GM18519 (cell line): ENCODE data around the gene MAMSTR.

Source experiments
- ATAC-seq: cut with Tn5 transposase; IDR thresholded peaks from one replicate; pipeline ENCODE4 v1.9.1; 2021; ENCODE audit warnings: mild to moderate bottlenecking, moderate library complexity; ENCODE audit not compliant: unreplicated experiment, low FRiP score

MAMSTR gene

GRCh38 chr19:48746738-48747575 is 27.4 kb upstream of the MAMSTR start, which contains the start of gene IZUMO1:
TSS of gene IZUMO1 (minus strand) at chr19:48746909. CDS start at chr19:48745859, 1,050 bp downstream.
- ATAC-seq = no peak

GRCh38 chr19:48746110-48746509 is 26.6 kb upstream of the MAMSTR start:
- no peak for ATAC-seq

DNA sequence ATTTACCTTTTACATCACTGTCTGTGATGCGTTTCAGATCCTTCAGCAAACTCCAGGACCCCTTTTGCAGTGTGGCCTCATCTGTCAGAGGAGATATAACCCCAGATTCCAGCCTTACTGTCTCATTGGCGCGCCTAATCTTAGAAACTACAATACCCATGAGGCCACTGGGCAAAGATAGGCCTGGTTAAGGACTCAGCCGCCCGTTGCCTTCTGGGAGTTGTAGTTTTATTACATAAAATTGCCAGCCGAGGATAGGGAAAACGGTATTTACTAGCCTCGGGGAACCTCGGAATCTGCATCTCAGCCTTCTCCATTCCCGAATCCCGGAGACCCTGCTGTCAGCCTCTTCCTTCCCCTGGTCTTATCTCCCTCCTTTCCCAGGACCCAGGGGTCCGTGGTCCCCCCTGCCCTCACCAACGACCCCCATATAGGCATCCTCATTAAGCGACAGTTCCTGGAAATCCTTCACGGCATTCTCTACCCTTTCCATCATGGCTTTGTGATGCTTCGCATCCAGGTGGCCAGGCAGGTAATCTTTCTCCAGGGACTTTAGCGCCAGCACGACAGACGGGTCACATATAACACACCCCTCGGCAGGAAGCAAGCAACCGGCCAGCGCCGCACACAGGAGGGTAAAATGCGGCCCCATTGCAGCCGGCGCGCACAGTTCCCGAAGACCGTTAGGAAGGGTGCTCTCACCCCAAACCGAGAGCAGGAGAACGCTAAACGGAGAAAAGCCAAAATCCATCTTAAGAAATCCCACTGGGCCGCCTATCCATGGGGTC is 25.9 kb upstream of the MAMSTR start:
- ATAC-seq = no peak

- no peak for ATAC-seq
Observed at GRCh38 chr19:48742096-48742495, 22.6 kb upstream of the MAMSTR start.

DNA sequence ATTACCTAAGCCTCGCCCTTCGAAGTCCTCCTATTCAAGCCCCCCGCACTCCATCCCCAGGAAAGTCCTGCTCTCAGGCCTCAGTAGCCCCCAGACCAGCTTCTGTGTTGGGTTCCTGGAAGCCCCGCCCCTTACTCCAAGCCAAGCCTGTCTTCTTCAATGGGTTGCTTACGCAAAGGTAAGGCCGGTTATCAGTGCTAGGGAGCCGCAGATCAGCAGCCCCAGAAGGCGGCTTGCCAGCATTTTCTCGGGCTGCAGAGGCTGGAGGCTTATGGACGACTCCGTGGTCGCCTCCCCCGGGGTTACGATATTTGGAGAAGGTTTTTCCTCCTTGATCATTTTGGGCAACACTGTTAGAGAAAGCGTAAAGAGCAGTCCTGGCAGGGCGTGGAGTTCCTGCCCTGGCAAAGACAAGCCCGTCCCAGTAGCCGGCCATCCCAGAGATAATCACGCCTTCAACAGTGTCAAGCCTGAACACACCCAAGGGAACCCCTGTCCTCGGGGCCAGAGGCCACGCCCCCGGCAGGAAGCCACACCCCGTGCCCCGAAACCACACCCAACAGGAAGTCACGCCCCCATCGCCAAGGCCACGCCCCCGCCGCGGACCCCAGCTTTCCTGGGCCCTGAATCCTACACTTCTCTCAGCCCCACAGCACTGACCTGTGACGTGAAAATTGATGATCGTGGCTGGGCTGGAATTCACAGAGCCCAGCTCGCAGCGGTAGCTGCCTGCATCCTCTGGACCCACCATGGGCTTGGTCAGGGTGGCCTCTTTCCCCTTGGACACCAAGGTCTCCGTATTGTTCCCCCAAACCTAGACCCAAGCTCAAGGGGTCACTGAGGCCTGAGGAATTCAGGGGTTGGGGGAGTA is 21.8 kb upstream of the MAMSTR start:
- ATAC-seq = no peak

GRCh38 chr19:48740164-48740972 is 20.8 kb upstream of the MAMSTR start, which contains the start of gene RASIP1:
TSS of gene RASIP1 (minus strand) at chr19:48740610. CDS start at chr19:48740282, 328 bp downstream.
- no peak for ATAC-seq

DNA sequence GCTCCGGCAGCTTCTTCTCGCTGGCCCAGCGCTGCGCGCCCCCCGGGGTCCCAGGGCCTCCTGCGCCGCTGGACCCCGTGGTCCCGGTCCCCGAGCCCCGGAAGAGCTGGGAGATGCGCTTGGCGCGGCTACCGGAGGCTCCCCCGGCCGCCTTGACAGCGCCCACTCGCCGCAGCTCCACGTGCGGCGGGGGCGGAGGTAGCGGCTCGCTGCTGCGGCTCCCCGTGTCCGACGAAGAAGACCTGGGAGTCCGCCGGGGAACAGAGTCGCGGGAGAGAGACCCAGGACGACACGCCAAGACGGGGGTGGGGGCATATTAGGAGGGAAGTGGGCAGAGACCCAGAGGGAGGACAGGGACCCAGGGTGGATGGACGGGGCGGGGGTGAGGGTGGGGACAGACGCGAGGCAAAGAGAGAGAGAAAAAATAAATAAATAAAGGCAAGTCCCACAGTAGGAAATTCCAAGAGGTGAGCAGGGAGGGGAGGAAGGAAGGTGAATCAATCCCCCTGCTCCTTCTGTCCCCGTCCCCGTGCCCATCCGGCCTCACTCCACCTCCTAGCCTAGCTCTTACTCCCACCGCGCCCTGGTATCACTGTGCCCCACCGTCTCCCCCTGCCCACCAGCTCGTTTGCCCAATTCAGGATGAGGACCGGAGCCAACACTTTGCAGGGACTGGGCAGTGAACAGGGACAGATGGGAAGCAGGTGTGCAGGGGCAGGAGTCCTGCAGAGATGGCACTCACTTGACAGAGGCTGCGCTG is 20.1 kb upstream of the MAMSTR start:
- ATAC-seq = peak; percentile 10

- peak; percentile 74 for ATAC-seq
Observed at GRCh38 chr19:48738557-48739403, 19.3 kb upstream of the MAMSTR start.

- ATAC-seq = no peak
Observed at GRCh38 chr19:48737360-48737998, 18.0 kb upstream of the MAMSTR start.

GRCh38 chr19:48735031-48735615 is 15.6 kb upstream of the MAMSTR start:
- ATAC-seq = no peak

DNA sequence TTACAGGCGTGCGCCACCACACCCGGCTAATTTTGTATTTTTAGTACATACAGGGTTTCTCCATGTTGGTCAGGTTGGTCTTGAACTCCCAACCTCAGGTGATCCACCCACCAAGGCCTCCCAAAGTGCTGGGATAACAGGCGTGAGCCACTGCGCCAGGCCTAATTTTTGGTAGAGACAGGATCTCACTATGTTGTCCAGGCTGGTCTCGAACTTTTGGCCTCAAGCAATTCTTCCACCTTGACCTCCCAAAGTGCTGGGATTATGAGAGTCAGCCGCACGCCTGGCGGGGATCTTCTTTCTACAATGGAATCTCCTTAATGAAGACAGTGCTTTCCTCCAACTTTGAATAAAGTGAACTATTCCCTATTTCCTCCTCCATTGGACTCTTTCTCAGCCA is 15.1 kb upstream of the MAMSTR start:
- no peak for ATAC-seq

DNA sequence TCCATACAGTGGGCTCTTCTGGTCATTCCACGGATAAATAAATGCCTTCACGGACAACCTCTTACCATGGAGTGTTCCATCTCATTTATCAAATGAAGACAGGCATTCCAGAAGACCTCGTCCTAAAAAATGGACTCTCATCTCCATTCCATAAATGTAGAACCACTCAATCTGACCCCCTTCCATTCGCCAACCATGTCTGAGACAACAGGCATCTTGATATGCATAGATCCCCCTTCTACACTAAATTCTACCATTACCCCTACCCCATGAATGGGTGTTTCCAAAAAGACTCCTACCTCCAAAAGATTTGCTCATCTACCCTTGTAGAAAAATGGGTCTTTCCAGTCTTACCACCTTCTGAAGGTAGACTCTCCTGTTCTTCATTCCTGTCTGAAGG is 11.9 kb upstream of the MAMSTR start:
- ATAC-seq = no peak

GRCh38 chr19:48728911-48729664 is 9.6 kb upstream of the MAMSTR start:
- no peak for ATAC-seq

- no peak for ATAC-seq
Observed at GRCh38 chr19:48726556-48726955, 7.0 kb upstream of the MAMSTR start.

- ATAC-seq = no peak
Observed at GRCh38 chr19:48724796-48725753, 5.5 kb upstream of the MAMSTR start.
